ENCODE measurements around the gene DGKB. TPM values are rescaled to one million over a fixed set of nuclear protein-coding genes. Genes with fewer than 3 reads are reported as not detected.

DGKB gene
- total RNA-seq, 1 experiment from 2014 or later: 1.9 TPM

- no peak for TF ChIP-seq HMGXB4 (CRISPR knock-in tag; IDR thresholded peaks at IDR 0.05)
- TF ChIP-seq ZNF263 (CRISPR knock-in tag; IDR thresholded peaks at IDR 0.05; ENCODE audit: low read depth): no peak
- no peak for TF ChIP-seq ZNF671 (CRISPR knock-in tag; IDR thresholded peaks at IDR 0.05)
- TF ChIP-seq AR (CRISPR knock-in tag; IDR thresholded peaks at IDR 0.05): no peak
- no peak for TF ChIP-seq ZNF138 (CRISPR knock-in tag; conservative IDR thresholded peaks at IDR 0.05)
- TF ChIP-seq CDX4 (CRISPR knock-in tag; IDR thresholded peaks at IDR 0.05; ENCODE audit: borderline replicate concordance): no peak
- no peak for TF ChIP-seq TP53 (CRISPR knock-in tag; IDR thresholded peaks at IDR 0.05)
Observed at GRCh38 chr7:14846405-14846804, 56.1 kb downstream of the DGKB start (continued).

- POLR2A ChIA-PET: interaction anchor here (0.7 kb wide), 1 partner anchor 238 kb away, joined by 6 read pairs; no protein-coding TSS in a partner anchor
- CTCF ChIA-PET: no interaction called here
- H3K4me3 Mint-ChIP-seq: no peak overlapping the region
- no peaks in the 10 kb centered on the region for H3K27me3 Mint-ChIP-seq (ENCODE audit: low read depth)
- ATAC-seq: no peak
- TF ChIP-seq NR1H2 (CRISPR knock-in tag; IDR thresholded peaks at IDR 0.05) (no peak), ZNF219 (CRISPR knock-in tag; IDR thresholded peaks at IDR 0.05; ENCODE audit: borderline replicate concordance) (no peak), GTF2I (CRISPR knock-in tag; conservative IDR thresholded peaks at IDR 0.05) (no peak), IRF2 (CRISPR knock-in tag; IDR thresholded peaks at IDR 0.05; ENCODE audit: borderline replicate concordance, low read depth) (no peak)
- DNase-seq (ENCODE audit: low spot score): no peak
- peaks cover 3% of the 10 kb centered on the region; the same call in 1 of the 2 replicates for H3K9me3 Mint-ChIP-seq
- peaks cover 22% of the 10 kb centered on the region for H3K4me1 Mint-ChIP-seq
- H3K27ac Mint-ChIP-seq: peak overlapping the region; percentile 60; the same call in 1 of the 2 replicates
- 0 out of 2 replicates have a peak, but pooled peaks cover 3% of the 10 kb centered on the region for H3K36me3 Mint-ChIP-seq
Observed at GRCh38 chr7:14843755-14844154, 58.8 kb downstream of the DGKB start.

GRCh38 chr7:14842523-14842922 lies 60.0 kb downstream of the DGKB start:
- ATAC-seq: no peak
- no peak for TF ChIP-seq NFYB (CRISPR knock-in tag; conservative IDR thresholded peaks at IDR 0.05; ENCODE audit: low read depth)
- no peak overlapping the region for H3K27ac Mint-ChIP-seq
- POLR2A ChIA-PET: no interaction called here
- CTCF ChIA-PET: no interaction called here
- H3K36me3 Mint-ChIP-seq: 0 out of 2 replicates have a peak, but pooled peaks cover 3% of the 10 kb centered on the region
- DNase-seq (ENCODE audit: low spot score): no peak
- H3K4me3 Mint-ChIP-seq: no peak overlapping the region
- peaks cover 3% of the 10 kb centered on the region; the same call in 1 of the 2 replicates for H3K9me3 Mint-ChIP-seq
- H3K27me3 Mint-ChIP-seq (ENCODE audit: low read depth): no peaks in the 10 kb centered on the region
- H3K4me1 Mint-ChIP-seq: peaks cover 30% of the 10 kb centered on the region

- Mint-ChIP-seq H3K27me3 (ENCODE audit: low read depth) (no peaks in the 10 kb centered on the region), H3K27ac (no peak overlapping the region), H3K4me1 (peaks cover 32% of the 10 kb centered on the region), H3K36me3 (0 out of 2 replicates have a peak, but pooled peaks cover 3% of the 10 kb centered on the region), H3K4me3 (no peak overlapping the region), H3K9me3 (peaks cover 3% of the 10 kb centered on the region; the same call in 1 of the 2 replicates)
- POLR2A ChIA-PET: no interaction called here
- DNase-seq (ENCODE audit: low spot score) (no peak), ATAC-seq (no peak)
- no peak for TF ChIP-seq GRHL2 (CRISPR knock-in tag; IDR thresholded peaks at IDR 0.05; ENCODE audit: insufficient replicate concordance, severe bottlenecking)
- no peak for TF ChIP-seq ERG (CRISPR knock-in tag; IDR thresholded peaks at IDR 0.05)
- TF ChIP-seq ZNF416 (CRISPR knock-in tag; IDR thresholded peaks at IDR 0.05): no peak
- TF ChIP-seq ZMAT4 (CRISPR knock-in tag; IDR thresholded peaks at IDR 0.05): no peak
- TF ChIP-seq SOX15 (CRISPR knock-in tag; IDR thresholded peaks at IDR 0.05): no peak
- TF ChIP-seq PREB (CRISPR knock-in tag; IDR thresholded peaks at IDR 0.05; ENCODE audit: borderline replicate concordance): no peak
- TF ChIP-seq NR3C1 (CRISPR knock-in tag; conservative IDR thresholded peaks at IDR 0.05; ENCODE audit: low read depth): no peak
- TF ChIP-seq ETV6 (CRISPR knock-in tag; IDR thresholded peaks at IDR 0.05): no peak
- no peak for TF ChIP-seq RORB (CRISPR knock-in tag; IDR thresholded peaks at IDR 0.05)
- CTCF ChIA-PET: no interaction called here
Observed at GRCh38 chr7:14841869-14842268, 60.7 kb downstream of the DGKB start.
